OCI-LY1 (cell line): ENCODE measurements around the gene TRIM7.
A peak's percentile ranks its signal among the peaks of the same experiment; 100 is the strongest.

Experiments used
- H2AFZ ChIP-seq: fragments of 200-600 bp; sonication (generic), shearing (Covaris generic); 2 replicates; pipeline ENCODE4 v1.6.0; 2014; ENCODE audit warnings: antibody characterized with exemption, mild to moderate bottlenecking, low read length
- H3F3A ChIP-seq: fragments of 200-600 bp; sonication (generic), shearing (Covaris generic); 2 replicates; pipeline ENCODE4 v1.6.0; 2014; ENCODE audit warnings: mild to moderate bottlenecking, antibody characterized with exemption, low read length, moderate library complexity; ENCODE audit not compliant: insufficient read depth
- H3K27ac ChIP-seq: fragments of 200-600 bp; sonication (generic); 2 replicates; pipeline ENCODE4 v1.5.1; 2014; ENCODE audit warnings: low read length, mixed run types, mild to moderate bottlenecking, low read depth; ENCODE audit not compliant: poor library complexity, severe bottlenecking
- H3K27me3 ChIP-seq: fragments of 200-600 bp; sonication (generic); 2 replicates; pipeline ENCODE4 v1.6.0; 2014; ENCODE audit warnings: antibody characterized with exemption, mild to moderate bottlenecking, low read length, moderate library complexity; ENCODE audit not compliant: insufficient read depth
- H3K36me3 ChIP-seq: fragments of 200-600 bp; sonication (generic); 2 replicates; pipeline ENCODE4 v1.6.1; 2014; ENCODE audit warnings: mild to moderate bottlenecking, antibody characterized with exemption, low read length, moderate library complexity, mixed read lengths; ENCODE audit not compliant: insufficient read depth
- H3K4me1 ChIP-seq: fragments of 200-600 bp; sonication (generic); 2 replicates; pipeline ENCODE4 v1.5.1; 2014; ENCODE audit warnings: mild to moderate bottlenecking, low read length, moderate library complexity; ENCODE audit not compliant: insufficient read depth, severe bottlenecking
- H3K4me2 ChIP-seq: fragments of 200-600 bp; sonication (generic), shearing (Covaris generic); 2 replicates; pipeline ENCODE4 v1.6.1; 2014; ENCODE audit warnings: low read length
- H3K4me3 ChIP-seq: fragments of 200-600 bp; sonication (generic); 2 replicates; pipeline ENCODE4 v1.5.1; 2014; ENCODE audit warnings: low read length, low read depth, mild to moderate bottlenecking, mixed read lengths; ENCODE audit not compliant: poor library complexity, severe bottlenecking
- H3K79me2 ChIP-seq: fragments of 200-600 bp; shearing (Covaris generic); 2 replicates; pipeline ENCODE4 v1.6.1; 2016; ENCODE audit warnings: mixed run types, low read length, mixed read lengths; ENCODE audit not compliant: insufficient read depth
- H3K9ac ChIP-seq: fragments of 200-600 bp; sonication (generic), shearing (Covaris generic); 2 replicates; pipeline ENCODE4 v1.6.1; 2014; ENCODE audit warnings: mild to moderate bottlenecking, low read length, mixed read lengths
- H3K9me2 ChIP-seq: fragments of 200-600 bp; sonication (generic), shearing (Covaris generic); 2 replicates; pipeline ENCODE4 v1.6.1; 2014; ENCODE audit warnings: low read depth, mild to moderate bottlenecking, low read length, mixed read lengths
- H3K9me3 ChIP-seq: fragments of 200-600 bp; shearing (Covaris generic); 2 replicates; pipeline ENCODE4 v1.6.1; 2014; ENCODE audit warnings: low read length, mixed read lengths
- H4K20me1 ChIP-seq: fragments of 200-600 bp; sonication (generic), shearing (Covaris generic); 2 replicates; pipeline ENCODE4 v1.6.0; 2016; ENCODE audit warnings: mild to moderate bottlenecking, low read length; ENCODE audit not compliant: insufficient read depth
- CTCF ChIP-seq: fragments of 200-600 bp; sonication (generic), shearing (Covaris generic); IDR thresholded peaks from 2 replicates; pipeline ENCODE4 v1.5.1; 2017; ENCODE audit warnings: mild to moderate bottlenecking, antibody characterized with exemption, low read length, moderate library complexity, mixed read lengths
- EZH2 ChIP-seq: fragments of 200-600 bp; sonication (generic), shearing (Covaris generic); IDR thresholded peaks from 2 replicates; pipeline ENCODE4 v1.8.0; 2017; ENCODE audit warnings: borderline replicate concordance, mixed run types, mild to moderate bottlenecking, antibody characterized with exemption, low read length, moderate library complexity, mixed read lengths

Gene TRIM7

GRCh38 chr5:181176254-181176952 is 28.6 kb downstream of the TRIM7 start:
- H3K9me2 ChIP-seq = no peaks in the 10 kb centered on the region
- H3K27me3 ChIP-seq = no peaks in the 10 kb centered on the region
- H3F3A ChIP-seq = no peaks in the 10 kb centered on the region
- H3K36me3 ChIP-seq = no peaks in the 10 kb centered on the region
- no peaks in the 10 kb centered on the region for H3K79me2 ChIP-seq
- no peak overlapping the region for H3K4me2 ChIP-seq
- H3K27ac ChIP-seq = no peak overlapping the region
- no peaks in the 10 kb centered on the region for H3K9me3 ChIP-seq
- peaks cover 19% of the 10 kb centered on the region for H3K4me1 ChIP-seq
- H2AFZ ChIP-seq = no peak overlapping the region
- H4K20me1 ChIP-seq = no peaks in the 10 kb centered on the region
- no peak for TF ChIP-seq EZH2
- no peak for TF ChIP-seq CTCF
- H3K4me3 ChIP-seq = no peak overlapping the region
- H3K9ac ChIP-seq = no peak overlapping the region

DNA sequence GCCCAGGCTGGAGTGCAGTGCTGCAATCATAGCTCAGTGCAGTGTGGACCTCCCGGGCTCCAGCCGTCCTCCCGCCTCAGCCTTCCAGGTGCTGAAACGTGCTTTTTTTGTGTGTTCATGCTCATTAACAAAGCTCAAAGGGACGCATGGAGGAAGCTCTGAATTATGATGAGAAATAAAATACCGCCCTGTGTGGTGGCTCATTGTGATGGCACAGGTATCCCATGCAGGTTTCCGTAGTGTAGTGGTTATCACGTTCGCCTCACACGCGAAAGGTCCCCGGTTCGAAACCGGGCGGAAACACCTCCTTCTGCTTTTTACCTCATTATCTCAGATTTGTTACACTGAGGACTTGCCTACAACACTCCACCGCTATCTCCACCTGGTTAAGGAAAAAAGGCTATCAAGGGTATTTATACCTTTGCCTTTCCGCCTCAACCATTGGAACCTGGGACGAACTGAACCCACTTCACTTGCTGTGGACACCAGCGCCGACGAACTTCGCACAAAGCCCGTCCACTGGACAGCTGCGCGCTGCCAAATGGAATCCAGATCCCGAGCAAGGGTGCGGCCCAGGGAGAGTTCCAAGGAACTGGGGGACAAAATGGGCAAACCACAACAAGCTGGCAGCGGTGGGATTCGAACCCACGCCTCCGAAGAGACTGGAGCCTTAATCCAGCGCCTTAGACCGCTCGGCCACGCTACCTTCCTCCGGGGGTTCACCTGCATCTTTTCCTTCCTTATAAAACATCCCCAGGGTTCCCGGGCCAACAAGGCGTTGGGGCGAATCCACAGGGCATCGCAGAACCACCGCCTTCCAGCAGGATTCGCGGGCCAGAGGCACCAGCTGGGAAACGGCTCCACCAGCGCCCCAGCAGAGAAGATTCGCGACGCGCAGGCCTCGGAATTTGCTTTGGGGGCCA is 31.3 kb downstream of the TRIM7 start:
- Histone ChIP-seq H2AFZ (peak overlapping the region; percentile 39), H3K79me2 (no peaks in the 10 kb centered on the region), H3F3A (no peaks in the 10 kb centered on the region), H3K4me3 (peak overlapping the region; percentile 73), H3K9me3 (no peaks in the 10 kb centered on the region), H3K9ac (peak overlapping the region; percentile 78), H3K27ac (peak overlapping the region; percentile 94), H3K27me3 (no peaks in the 10 kb centered on the region), H3K36me3 (no peaks in the 10 kb centered on the region), H4K20me1 (no peaks in the 10 kb centered on the region), H3K4me2 (peak overlapping the region; percentile 91), H3K4me1 (peaks cover 45% of the 10 kb centered on the region), H3K9me2 (no peaks in the 10 kb centered on the region)
- TF ChIP-seq EZH2 = no peak
- TF ChIP-seq CTCF = no peak; the same call in 1 of the 2 replicates

- peak overlapping the region; percentile 78 for H3K9ac ChIP-seq
- no peaks in the 10 kb centered on the region for H3K36me3 ChIP-seq
- peak; percentile 74 for TF ChIP-seq CTCF
- no peak for TF ChIP-seq EZH2
- H3K4me1 ChIP-seq = peaks cover 52% of the 10 kb centered on the region
- H2AFZ ChIP-seq = peak overlapping the region; percentile 39
- no peaks in the 10 kb centered on the region for H3F3A ChIP-seq
- H3K4me3 ChIP-seq = peak overlapping the region; percentile 73
- H3K4me2 ChIP-seq = peak overlapping the region; percentile 91
- no peaks in the 10 kb centered on the region for H4K20me1 ChIP-seq
- H3K9me3 ChIP-seq = no peaks in the 10 kb centered on the region
- no peaks in the 10 kb centered on the region for H3K79me2 ChIP-seq
- no peaks in the 10 kb centered on the region for H3K9me2 ChIP-seq
- no peaks in the 10 kb centered on the region for H3K27me3 ChIP-seq
- H3K27ac ChIP-seq = peak overlapping the region; percentile 94
Measured at GRCh38 chr5:181173027-181173419, 32.0 kb downstream of the TRIM7 start.
